ENCODE data around the gene KCNQ5.
"Not testable (repeated sequence)": the region's sequence is repeated elsewhere in the genome, so short reads cannot be mapped to it uniquely, and the experiment has no call there.

Gene KCNQ5

GRCh38 chr6:72844614-72845013 lies 222.8 kb downstream of the KCNQ5 start:
- no peak for DNase-seq (ENCODE audit: low read depth)

- no peak for DNase-seq (ENCODE audit: low read depth)
These were observed 227.5 kb downstream of the KCNQ5 start for GRCh38 chr6:72849346-72849745.

- DNase-seq (ENCODE audit: low read depth) = no peak
These were observed 228.2 kb downstream of the KCNQ5 start for GRCh38 chr6:72850040-72850439.

GRCh38 chr6:72850469-72850868 lies 228.6 kb downstream of the KCNQ5 start:
- DNase-seq (ENCODE audit: low read depth) = no peak

GRCh38 chr6:72855471-72855870 lies 233.6 kb downstream of the KCNQ5 start:
- DNase-seq (ENCODE audit: low read depth) = no peak

GRCh38 chr6:72856801-72857200 lies 234.9 kb downstream of the KCNQ5 start:
- DNase-seq (ENCODE audit: low read depth) = no peak

- DNase-seq (ENCODE audit: low read depth) = no peak
These were observed 236.1 kb downstream of the KCNQ5 start for GRCh38 chr6:72857791-72858585.

- no peak for DNase-seq (ENCODE audit: low read depth)
These were observed 239.2 kb downstream of the KCNQ5 start for GRCh38 chr6:72861059-72861458.

- no peak for DNase-seq (ENCODE audit: low read depth)
These were observed 240.1 kb downstream of the KCNQ5 start for GRCh38 chr6:72861935-72862432.

GRCh38 chr6:72863131-72863530 lies 241.3 kb downstream of the KCNQ5 start:
- no peak for DNase-seq (ENCODE audit: low read depth)

GRCh38 chr6:72864236-72864635 lies 242.4 kb downstream of the KCNQ5 start:
- no peak for DNase-seq (ENCODE audit: low read depth)

GRCh38 chr6:72864799-72865198 lies 242.9 kb downstream of the KCNQ5 start:
- no peak for DNase-seq (ENCODE audit: low read depth)

GRCh38 chr6:72865467-72865866 lies 243.6 kb downstream of the KCNQ5 start:
- no peak for DNase-seq (ENCODE audit: low read depth)

- no peak for DNase-seq (ENCODE audit: low read depth)
These were observed 247.8 kb downstream of the KCNQ5 start for GRCh38 chr6:72869621-72870020.

GRCh38 chr6:72873433-72873832 lies 251.6 kb downstream of the KCNQ5 start:
- no peak for DNase-seq (ENCODE audit: low read depth)

- DNase-seq (ENCODE audit: low read depth) = no peak
These were observed 254.4 kb downstream of the KCNQ5 start for GRCh38 chr6:72876256-72876655.

- DNase-seq (ENCODE audit: low read depth) = no peak
These were observed 264.3 kb downstream of the KCNQ5 start for GRCh38 chr6:72886170-72886569.

GRCh38 chr6:72890233-72890632 lies 268.4 kb downstream of the KCNQ5 start:
- DNase-seq (ENCODE audit: low read depth) = no peak

- no peak for DNase-seq (ENCODE audit: low read depth)
These were observed 268.8 kb downstream of the KCNQ5 start for GRCh38 chr6:72890671-72891070.

GRCh38 chr6:72892901-72893300 lies 271.0 kb downstream of the KCNQ5 start:
- no peak for DNase-seq (ENCODE audit: low read depth)

- no peak for DNase-seq (ENCODE audit: low read depth)
These were observed 272.2 kb downstream of the KCNQ5 start for GRCh38 chr6:72894091-72894490.

GRCh38 chr6:72898313-72898712 lies 276.4 kb downstream of the KCNQ5 start:
- DNase-seq (ENCODE audit: low read depth) = not testable (repeated sequence)

- DNase-seq (ENCODE audit: low read depth) = no peak
These were observed 284.0 kb downstream of the KCNQ5 start for GRCh38 chr6:72905705-72906478.
